EH (cell line): Measurements from ENCODE around the gene IL1RAPL2.

Experiments
- DNase-seq: peaks from one replicate; pipeline ENCODE4 v3.0.0-alpha.2; 2015; ENCODE audit warnings: low read depth

IL1RAPL2 gene

DNA sequence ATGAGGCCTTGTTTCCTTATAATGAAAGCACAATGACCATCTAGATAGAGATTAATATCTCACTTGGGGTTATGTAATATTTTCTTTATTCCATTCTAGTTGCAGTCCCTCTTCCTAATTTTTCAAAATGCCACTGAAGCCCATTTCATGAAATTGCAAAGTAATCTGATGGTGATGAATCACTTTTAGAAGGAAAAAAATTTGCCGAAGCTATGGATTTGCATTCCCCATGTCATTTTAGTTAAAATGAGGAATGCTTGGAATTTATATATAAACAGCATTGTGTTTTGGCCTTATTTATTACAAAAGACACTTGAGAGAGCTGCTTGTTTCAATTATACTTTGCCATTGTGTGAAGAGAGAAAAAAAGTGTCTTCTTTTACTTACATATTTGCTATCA, 896.2 kb downstream of the IL1RAPL2 start:
- DNase-seq: peak; percentile 40

DNA sequence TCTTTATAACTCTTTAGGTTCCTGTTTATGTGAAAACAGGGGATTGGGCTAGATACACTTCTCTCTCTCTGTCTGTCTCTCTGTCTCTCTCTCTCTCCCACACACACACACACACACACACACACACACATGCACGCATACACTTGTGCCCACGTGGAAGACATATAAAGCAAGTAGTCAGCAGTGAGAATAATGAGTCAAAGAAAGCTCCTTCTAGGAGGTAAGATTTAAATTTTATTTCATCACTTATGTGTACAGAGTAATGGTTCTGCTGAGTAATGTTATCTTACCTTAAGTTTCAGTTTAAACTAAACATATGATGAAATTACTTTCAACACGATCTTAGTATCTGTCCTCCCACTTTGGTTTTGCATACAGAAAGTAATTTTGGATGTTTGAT, 897.5 kb downstream of the IL1RAPL2 start:
- no peak for DNase-seq

DNA sequence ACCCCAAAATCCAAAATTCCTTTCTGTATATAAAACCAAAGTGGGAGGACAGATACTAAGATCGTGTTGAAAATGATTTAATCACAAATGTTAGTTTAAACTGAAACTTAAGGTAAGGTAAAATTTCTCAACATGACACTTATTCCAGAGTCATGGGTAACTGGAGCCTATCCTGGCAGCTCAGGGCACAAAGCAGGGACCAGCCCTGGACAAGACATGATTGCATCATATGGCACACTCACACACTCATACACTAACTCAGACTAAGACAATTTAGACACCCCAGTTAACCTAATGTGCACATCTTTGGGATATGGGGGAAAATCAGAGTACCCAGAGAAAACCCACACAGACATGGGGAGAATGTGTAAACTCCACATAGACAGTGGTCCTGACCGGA, 898.6 kb downstream of the IL1RAPL2 start:
- DNase-seq: no peak

DNA sequence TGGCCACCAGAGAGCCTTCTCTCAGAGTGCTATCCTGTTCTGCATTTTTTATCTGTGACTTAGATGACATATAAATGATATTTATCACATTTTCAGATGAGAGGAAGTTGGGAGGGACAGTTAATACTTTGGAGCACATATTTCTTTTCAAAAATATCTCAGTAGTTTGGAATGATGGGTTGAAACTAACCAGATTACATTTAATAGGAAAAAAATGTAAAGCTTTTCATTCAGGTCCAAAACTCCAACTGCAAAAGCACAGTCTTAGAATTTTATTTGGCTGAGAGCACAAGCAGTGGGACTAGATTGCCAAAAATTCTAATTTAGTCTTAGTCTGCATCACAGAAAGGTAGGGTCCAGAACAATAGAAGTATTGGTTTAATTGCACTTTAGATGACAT, 902.7 kb downstream of the IL1RAPL2 start:
- DNase-seq: no peak

DNA sequence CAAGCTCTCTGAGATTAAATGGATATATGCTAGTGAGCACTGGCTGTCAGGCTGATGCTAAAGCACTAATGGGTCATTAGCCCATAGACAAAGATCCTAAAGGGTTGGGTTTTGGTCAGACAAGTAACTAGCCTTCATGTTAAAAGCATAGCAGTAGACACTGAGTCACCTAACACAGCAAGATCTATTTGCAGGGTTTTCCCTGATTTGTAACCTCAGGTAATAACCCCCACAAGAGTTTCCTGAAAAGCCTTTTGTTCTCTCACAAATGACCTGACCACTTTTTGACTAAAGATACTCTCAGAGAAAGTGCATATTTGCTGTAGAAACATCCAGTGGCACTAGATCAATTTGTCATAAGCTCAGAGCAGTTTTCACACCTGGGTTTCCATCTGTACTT, 905.6 kb downstream of the IL1RAPL2 start:
- no peak for DNase-seq

DNA sequence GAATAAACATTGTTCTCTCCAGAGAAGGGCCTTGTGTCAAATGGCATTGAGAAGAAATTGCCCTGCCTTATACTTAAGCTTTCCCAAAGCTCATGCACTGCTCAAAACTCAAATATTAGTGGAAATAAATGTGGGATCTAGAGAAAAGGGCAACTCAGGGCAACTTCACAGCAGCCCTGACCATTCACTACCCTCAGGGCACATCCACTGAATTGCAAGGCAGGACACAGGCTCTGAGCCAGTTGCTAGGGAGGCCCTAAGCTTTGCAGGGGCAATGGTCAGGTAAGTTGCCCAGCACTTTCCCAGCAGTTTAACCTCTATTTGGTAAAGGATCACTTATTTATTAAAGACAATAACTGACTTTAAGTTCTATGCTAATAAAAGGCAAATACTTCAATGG, 909.8 kb downstream of the IL1RAPL2 start:
- no peak for DNase-seq

DNA sequence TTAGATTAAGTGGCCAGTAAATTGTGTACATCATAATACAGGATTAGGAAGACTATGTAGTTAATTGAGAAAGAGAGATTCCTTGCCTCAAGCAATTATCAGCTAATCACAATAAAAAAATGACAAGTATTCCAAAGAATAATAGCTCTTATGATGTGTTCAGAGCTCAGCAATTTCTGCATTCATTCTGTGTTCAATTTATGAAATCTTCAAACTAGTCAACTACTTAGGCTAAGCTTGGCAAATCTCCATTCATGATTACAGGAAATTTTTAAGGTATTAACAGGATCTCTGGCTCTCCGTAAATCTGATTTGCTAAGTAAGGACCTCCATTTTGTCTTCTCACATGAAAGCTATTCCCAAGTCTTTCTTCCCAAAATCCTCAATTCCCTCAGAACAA, 911.4 kb downstream of the IL1RAPL2 start:
- peak; percentile 34 for DNase-seq

DNA sequence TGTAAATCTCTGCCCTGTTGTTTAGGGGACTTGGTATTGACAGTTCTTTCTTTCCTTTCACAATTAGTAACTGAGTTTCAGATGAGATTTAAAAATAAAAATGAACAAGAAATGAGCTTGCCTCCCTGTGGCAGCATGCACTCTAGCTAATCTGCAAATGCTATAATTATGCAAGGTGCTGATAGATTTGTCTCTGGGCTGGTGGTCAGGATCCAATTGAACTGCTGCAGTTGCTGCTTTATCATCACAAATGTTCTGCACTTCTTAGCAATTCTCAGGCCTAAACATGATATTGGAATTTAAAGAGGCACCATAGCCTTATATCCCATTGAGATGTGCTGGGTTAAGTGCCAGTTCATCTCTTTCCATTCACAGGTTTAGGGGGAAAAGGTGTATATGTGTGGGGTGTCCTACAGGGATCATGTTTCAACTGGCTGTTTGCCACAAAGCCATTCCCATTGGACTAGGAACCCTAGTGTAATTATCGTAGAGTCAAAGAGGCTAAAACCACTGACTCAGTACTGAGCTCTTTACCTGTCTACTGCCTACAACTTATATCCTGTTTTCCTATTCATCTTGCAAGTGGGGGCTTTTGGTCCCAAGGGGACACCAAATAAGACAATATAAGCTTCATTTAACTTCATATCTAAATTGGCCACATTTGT, 914.8 kb downstream of the IL1RAPL2 start:
- no peak for DNase-seq

DNA sequence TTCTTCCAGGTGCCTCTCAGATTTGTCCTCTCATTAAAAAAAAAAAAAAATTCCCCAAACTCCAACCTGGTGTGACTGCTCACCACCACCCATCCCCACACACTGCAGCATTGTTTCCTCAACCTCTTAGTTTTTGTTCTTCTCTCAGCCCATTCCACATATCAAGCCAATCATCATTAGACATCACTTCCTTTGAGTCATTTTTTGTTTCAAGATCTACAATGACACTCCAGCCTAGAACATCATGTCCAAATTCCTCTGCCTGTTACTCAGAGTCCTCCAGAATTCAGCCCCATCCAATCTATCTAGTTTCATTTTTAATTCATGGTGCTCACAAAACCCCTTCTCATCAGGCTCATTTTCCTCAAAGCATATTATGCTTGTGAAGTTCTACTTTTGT, 917.0 kb downstream of the IL1RAPL2 start:
- DNase-seq: peak; percentile 46

DNA sequence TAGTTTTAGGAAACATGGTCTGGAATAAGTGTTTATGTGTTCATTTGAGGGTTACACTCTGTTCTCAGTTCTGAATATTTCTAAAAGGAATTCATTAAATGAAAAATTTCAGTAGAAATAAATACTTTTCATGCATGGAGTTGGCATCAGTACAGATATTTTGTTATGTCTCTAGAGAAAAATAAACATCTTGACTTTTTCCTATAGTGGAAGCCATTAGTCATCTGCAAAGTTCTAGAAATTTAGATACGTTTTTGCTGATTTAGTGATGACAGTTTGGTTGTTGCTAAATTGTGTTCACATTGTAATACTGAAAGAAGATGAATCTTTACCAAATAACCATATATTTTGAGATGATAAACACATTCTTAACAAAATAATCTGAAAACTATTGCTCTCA, 922.7 kb downstream of the IL1RAPL2 start:
- no peak for DNase-seq

DNA sequence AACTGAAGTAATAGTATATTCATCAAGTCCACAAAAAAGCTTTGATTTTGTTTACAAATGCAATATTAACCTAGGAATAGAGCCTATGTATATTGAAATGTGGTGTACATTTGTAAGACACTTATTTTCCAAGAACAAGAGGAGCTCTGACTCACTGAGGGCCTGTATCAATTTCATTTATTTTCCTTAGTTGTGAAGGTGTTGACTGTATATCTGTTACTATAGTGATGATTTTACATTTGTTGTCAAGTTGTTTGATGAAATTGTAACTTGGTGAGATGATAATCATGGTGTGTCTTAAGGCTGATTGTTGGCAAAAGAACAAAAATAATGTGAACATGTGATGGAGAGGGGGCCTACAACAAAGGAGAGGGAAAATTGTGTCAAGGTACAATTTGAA, 929.4 kb downstream of the IL1RAPL2 start:
- DNase-seq: no peak

DNA sequence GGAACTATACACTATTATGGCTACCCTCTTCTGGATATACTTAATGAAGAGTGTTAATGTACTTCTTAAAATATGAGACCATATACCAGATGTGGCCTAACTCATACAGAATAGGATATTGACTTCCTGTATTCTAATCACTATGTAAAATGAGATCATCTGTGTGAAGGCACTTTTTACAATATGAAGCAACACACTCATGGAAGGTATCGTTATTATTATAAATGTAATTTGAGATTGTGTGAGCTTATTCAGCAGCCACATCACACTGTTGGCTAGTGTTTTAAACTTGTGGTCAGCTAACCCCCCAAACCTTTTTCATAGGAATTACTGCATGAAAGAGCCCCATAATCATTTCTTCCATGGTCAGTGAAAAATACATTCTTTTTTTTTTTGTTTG, 936.3 kb downstream of the IL1RAPL2 start:
- no peak for DNase-seq

DNA sequence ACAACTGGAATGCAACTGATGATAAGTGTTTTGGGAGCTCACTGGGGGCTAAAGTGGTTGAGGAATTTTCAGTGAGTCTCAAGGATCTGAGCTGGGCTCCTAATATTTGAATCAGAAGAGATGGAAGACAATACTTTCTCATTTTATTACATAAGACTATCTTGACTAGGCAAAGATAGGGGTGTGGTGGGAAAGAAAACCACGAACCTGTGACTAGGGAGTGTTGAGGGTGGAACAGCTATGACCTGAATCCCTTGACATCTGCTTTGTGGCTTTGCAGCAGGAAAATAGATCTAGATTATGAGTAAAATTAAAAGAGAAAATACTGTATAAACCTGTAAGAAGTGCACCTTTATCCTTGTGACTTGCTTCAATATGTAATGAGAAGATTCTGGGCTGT, 949.6 kb downstream of the IL1RAPL2 start:
- DNase-seq: no peak

DNA sequence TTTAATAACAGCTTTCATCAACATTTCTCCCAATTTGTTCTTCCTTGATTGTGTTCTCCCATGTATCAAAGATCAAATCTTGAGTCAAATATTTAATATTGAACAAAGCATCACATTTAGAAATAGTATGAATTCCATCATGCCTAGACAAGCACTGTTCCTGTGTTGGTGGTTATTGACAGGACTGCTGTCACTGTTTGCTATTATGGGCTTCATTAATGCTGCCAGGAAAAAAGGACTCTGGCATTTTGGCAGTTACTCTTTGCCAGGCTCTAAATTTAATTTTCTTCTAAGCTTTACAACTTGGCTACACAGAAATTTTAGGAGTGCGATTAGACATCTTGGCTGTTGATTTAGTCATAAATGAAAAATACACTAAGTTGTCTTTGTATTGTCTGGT, 960.4 kb downstream of the IL1RAPL2 start:
- DNase-seq: no peak

DNA sequence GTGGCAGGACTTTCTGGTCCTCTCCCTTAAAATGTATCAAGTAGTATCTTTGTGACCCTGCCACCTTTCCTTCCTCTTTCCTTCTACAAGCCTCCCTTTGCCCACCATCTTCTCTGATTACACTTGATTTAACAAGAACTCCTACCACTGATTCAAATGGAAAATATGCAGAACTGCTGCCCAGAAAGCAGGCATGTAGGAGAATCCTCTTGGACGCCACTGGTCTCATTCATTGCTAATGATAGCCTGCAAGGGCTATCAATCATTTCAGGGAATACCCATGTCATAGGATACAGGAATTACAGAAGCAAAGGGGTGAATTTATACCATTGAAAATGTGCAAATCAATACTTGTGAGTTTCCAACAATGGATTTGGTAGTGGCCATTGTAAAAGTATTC, 961.8 kb downstream of the IL1RAPL2 start:
- no peak for DNase-seq

DNA sequence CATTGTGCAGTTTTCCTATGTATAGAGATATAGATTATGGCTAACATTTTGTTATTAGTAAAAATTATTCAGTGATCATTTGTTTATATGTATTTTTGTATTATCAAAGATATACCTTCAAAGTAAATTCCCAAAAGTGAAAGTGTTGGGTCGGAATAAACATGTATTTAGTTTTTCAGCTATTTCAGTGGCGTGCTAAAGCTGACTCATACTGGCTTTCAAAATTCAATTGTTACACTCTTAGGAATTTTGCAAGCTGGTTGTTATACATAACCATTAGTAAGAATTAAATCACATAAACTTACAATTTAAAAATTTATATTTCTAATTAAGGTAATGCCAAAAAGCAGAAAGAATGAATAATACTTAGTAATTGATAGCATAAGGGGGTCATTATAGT, 968.0 kb downstream of the IL1RAPL2 start:
- DNase-seq: no peak

DNA sequence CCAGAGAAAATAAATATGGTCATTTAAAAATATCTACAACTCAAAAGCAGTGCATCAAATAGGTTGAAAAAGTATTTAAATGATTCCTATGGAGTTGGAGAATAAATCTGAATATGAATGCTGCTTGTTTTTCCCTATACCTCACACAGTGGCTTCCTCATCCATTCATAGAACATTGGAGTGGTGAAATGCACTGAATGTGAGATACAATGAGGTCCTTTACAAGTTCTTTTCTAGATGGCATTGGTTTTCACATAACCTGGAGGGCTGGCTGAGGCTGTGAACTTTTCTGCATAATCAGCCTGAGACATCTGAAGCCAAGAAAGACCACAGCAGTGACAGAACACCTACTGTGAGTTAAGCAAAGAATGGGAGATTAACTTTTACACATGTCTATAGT, 977.3 kb downstream of the IL1RAPL2 start:
- no peak for DNase-seq

DNA sequence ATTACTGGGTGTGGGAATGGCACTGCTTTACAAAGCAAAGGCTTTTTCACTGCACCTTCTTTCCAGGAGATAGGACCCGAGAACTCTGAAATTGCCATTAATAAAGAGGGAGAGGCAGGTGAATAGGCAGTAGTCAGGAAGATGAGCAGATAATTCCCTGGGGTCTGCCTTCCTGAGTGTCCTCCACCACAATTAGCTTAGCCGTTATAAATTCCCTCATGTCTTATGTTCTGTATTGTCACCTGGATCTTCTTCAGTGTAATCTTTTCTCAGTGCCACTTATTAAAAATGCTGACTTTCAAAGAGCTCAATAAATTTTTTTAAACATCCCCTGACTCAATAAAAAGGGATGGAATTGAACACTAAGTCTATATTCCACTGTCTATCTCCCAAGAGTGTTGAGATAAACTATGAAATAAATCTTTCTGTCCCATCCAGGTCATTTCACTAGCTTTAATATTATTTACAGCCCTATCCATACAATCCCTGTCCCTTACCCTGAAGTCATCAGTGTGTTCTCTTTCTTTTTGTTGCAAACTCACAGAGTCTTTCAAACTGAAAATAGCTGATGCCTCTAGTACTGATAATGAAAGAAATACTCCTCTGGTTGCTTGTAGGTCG, 984.2 kb downstream of the IL1RAPL2 start:
- DNase-seq: no peak

DNA sequence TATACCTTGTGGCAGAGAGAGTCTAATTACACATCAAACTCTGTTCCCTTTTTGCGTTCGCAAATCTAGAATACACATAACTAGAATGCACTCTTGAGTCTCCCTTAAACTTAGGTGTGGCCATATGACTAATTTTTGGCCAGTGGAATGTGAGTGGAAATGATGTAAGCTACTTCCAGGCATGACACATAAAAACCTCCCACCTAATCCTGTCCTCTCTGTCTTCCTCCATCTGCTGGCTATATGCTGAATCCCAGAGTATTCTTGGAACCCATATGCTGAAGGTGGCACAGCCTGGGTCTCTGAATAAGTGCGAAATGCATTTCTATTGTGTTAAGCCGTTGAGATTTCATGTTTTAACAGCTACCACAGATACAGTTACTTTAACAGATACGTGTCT, 986.4 kb downstream of the IL1RAPL2 start:
- peak; percentile 0 for DNase-seq

DNA sequence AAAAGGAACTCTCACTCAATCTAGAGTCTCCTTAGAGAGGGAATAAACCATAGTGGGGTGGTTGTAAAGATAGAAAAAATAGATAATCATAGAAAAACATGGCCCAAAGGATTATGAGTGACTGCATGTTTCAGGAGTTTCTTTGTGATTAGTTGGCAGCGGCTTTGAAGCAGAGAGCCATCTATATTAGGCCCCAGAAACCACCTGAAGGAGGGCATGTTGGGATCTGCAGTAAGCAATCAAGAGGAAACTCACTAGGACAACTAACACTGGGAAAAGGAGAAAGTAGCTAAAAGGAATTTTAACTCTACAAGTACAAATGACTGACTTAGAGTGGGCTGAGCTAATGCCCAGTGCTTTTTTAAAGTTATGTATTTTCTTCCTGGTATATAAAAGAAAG, 987.1 kb downstream of the IL1RAPL2 start:
- no peak for DNase-seq

DNA sequence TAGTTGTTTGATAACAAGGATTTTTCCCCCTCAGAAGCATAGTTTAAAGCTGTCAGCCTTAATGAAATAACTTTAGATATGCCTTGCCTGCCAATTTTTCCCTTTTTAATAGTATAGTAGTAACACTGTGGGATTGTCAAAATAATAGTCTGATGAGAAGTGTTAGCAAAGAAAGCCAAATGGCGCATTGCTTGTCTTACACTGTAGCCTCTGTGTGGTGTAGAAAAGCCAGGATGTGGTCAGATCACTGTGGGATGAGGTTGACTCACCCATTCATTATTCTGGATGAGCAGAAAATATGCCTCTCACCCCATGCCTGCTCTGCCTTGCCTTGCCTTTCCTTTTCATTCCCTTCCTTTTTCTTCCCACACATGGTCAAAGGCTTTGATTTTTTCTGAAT, 998.5 kb downstream of the IL1RAPL2 start:
- DNase-seq: peak; percentile 60

DNA sequence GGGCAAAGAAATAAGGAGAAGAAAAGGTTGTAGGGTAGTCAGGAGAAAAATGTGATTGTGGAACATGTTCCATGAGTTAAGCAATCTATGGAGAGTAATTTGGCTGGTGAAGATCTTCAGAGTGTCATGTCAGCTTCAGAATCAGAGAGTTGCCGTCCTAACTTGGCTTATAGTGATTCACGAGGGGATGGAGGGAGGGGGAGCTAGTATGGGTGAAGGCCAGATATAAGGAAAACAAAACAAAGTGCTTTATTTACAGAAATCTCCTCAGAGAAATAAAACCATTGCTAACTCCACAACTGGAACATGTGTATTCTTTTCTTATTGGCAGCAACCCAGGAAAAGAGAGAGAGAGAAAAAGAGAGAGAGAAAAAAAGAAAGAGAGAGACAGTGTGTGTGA, 999.9 kb downstream of the IL1RAPL2 start:
- no peak for DNase-seq

DNA sequence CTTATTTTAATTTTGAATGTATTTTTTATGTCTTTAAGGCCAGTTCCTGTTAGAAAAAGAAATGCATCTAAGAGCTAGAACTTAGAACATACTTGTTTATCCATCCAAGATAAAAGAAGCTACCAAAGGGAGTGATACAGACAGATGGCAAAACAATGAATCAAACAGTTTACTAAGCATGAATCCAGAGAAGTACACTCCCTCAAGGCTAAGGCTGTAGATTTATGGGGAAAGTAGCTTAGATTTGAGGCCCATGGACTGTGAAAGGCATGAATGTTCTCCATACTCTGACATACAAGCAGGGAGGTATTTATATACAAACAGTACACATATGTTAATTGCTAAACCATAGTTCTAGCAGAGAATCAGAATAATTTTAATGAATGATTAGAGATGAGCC, 1001.1 kb downstream of the IL1RAPL2 start:
- no peak for DNase-seq

DNA sequence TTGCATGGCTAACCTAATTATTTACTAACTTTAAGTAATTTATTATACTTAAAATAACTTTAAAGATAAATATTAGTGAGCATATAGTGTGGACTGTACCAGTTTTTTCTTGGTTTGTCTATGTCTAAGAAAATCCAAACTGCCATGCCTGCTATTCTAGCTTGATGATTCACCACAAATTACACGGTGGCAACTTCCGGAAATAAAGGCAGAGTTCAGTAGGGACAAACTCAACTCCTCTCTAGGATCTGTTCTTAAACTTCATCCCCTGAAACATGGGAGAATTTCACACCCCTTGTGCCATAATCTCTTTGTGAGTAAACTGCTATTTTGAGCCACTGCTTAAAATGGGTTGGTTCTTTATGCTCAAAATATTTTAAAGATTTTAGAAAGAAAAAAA, 1042.7 kb downstream of the IL1RAPL2 start:
- no peak for DNase-seq
